HG03108 (cell line): ENCODE measurements around the gene ZNF609.
A peak's percentile ranks its signal among the peaks of the same experiment; 100 is the strongest.
"Not testable (repeated sequence)": the region's sequence is repeated elsewhere in the genome, so short reads cannot be mapped to it uniquely, and the experiment has no call there.

Source experiments
- ATAC-seq: cut with Tn5 transposase; IDR thresholded peaks from one replicate; pipeline ENCODE4 v1.9.1; 2021; ENCODE audit warnings: moderate library complexity; ENCODE audit not compliant: unreplicated experiment

Gene ZNF609

DNA sequence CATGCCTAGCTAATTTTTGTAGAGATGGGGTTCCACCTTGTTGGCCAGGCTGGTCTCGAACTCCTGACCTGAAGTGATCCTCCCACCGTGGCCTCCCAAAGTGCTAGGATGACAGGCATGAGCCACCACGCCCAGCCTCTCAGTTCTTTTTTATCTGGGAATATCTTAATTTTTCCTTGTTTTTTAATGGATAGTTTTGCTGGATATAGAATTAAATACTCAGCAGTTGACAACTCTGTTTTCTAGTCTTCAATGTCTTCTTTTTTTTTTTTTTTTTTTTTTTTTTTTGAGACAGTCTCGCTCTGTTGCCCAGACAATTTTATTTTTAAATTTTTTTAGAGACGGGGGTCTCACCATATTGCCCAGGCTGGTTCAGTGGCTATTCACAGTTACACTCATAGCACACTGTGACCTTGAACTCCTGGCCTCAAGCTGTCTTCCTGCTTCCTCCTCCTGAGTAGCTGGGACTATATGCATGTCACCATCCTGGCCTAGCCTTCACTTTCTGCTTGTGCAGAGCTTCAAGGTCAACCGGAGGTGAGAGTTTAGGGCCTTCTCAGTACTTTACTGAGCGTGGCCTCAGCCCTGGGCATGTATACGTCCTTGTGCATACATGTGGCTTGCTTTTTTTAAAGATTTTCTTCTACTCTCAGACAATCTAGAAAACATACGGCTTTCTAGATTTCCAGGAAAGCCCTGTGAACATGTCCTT, 120.5 kb downstream of the ZNF609 start:
- no peak for ATAC-seq

DNA sequence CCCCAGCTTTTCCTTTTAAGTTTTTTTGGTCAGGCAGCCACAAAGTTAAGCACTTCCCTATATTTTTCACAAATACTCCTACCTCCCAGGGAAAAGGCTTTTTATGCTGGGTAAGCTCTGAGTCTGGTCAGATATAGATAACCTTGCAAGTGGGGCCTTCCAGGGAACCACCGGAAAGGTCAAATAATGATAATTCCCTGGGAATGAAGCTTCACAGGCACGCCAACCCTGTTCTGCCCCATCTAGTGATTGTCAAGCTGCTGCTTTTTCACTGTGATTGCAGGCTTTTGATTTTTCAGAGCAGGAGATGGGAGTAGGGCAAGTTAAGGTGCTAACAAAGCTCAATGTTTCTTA, 121.0 kb downstream of the ZNF609 start:
- ATAC-seq = no peak

- no peak for ATAC-seq
Measured at GRCh38 chr15:64582202-64582601, 121.8 kb downstream of the ZNF609 start.

DNA sequence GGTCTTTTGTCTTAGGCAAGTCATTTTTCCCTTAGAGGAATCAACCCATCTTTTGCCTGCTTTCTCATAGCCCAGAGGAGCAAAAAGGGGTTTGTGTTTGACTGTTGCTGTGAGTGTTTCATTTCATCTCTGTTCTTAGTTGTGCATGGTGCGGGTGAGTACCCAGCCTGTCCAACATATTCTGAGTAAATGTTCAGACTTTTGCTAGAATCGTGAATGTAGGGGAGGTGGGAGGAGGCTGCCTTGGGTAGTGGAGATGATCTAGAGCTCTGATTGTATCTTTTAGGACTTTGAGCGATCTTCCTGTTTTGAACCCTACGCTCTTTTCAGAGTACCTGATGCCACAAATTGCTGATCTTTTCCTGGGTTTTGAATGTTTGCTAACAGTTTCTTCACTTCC, 123.1 kb downstream of the ZNF609 start:
- ATAC-seq = no peak

DNA sequence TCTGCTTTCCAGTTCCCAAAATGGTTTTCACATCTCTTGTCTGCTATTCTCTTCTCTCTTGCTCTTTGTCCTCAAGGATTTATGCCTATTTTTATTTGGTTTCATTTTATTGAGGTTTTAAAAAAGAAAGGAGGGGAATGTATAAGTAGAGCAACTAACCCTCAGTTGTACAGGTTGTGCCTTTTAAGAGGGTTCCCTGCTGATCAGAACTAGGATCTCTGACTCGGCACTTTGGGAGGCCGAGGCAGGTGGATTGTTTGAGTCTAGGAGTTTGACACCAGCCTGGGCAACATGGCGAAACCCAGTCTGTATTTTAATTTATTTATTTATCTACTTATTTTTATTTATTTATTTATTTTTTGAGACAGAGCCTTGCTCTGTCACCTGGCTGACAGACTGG, 123.6 kb downstream of the ZNF609 start:
- ATAC-seq = no peak

DNA sequence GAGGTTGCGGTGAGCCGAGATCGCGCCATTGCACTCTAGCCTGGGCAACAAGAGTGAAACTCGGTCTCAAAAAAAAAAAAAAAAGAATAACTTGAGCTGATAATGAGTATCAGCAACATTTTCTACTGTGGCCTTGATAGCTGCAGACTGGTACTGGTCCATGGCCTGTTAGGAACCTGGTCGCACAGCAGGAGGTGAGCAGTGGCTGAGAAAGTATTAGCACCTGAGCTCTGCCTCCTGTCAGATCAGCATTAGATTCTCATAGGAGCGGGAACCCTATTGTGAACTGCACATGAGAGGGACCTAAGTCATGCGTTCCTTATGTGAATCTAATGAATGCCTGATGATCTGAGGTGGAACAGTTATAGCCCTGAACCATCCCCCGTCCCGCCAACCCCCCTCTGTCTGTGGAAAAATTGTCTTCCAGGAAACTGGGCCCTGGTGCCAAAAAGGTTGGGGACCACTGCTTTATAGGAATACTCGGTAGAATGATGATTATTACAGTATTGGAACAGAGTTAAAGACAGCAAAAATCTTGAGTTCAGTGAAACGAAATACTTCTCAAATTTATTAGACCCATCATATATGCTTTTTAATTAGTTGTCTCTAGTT, 126.0 kb downstream of the ZNF609 start:
- ATAC-seq = no peak

DNA sequence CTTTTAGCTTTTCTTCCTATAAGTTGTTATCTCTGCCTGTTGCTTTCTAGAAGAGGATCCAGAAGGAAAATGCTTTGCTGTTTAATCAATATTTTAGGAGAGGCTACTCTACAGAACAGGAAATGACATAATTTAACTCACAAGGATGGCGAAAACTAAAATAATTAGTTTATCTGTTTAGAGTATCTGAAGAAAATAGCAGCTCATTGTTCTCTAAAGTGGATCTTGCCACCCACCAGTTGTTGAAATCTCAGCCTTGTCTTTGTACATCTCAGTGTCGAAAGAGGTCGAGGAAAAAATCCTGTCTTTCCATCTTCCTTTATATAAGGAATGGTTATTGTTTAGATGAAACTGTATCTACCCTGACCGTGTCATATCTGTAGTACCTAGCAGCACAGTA, 126.6 kb downstream of the ZNF609 start:
- ATAC-seq = no peak

DNA sequence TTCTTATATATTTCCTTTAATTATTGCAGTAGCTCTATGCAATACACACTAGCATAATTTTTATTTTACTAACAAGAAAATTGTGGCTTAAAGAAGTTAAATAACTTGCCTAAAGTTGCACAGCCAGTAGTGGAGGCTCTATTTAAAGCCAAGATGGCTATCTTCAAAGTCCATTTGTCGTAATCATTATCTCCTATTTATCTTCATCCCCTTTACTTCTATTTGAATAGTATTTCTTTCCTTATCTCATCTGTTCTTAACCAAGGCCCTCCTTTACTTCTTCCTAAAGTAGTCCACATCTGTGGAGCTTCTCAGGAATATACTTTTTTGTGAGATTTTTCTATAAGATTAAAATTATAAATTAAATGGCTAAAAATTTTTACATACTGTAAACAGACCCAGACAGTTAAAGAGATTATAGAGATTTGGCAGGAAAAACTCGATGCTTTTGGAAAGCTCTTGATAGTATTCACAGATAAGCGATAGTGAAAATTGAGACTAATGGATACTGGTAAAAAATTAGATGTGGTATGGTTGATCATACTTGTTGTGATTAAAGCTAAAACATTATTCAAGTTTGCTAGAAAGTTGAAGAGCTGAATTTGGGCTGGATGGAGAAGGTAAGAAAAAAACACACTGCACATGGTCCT, 129.2 kb downstream of the ZNF609 start:
- ATAC-seq = no peak

DNA sequence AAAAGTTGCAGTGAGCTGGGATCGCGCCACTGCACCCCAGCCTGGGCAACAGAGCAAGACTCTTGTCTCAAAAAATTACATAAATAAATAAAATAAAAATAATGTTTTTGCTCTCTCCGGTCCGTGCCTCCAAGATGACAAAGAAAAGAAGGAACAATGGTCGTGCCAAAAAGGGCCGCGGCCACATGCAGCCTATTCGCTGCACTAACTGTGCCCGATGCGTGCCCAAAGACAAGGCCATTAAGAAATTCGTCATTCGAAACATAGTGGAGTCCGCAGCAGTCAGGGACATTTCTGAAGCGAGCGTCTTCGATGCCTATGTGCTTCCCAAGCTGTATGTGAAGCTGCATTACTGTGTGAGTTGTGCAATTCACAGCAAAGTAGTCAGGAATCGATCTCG, 132.5 kb downstream of the ZNF609 start:
- not testable (repeated sequence) for ATAC-seq

GRCh38 chr15:64596701-64597476, 136.5 kb downstream of the ZNF609 start:
- peak; percentile 52 for ATAC-seq

GRCh38 chr15:64597477-64597822, 137.1 kb downstream of the ZNF609 start:
- no peak for ATAC-seq

DNA sequence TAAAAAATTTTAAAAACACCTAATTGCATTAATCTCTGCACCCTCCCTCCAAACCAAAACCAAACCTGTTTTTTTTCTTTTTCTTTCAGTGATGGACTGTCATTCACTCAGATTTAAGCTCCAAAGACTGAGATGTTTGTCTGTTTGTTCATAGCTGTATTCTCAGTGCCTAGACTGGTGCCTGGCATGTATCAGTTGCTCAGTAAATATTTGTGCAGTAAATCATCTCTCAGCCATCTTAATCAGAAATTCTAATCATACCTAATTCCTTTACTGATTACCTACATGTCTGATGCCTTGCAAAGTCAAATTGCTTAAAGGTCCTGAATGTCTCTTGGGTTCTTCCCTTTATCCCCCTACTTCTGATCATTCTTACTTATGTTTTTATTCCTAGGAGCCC, 138.8 kb downstream of the ZNF609 start:
- ATAC-seq = no peak

GRCh38 chr15:64599716-64600115, 139.3 kb downstream of the ZNF609 start:
- no peak for ATAC-seq

DNA sequence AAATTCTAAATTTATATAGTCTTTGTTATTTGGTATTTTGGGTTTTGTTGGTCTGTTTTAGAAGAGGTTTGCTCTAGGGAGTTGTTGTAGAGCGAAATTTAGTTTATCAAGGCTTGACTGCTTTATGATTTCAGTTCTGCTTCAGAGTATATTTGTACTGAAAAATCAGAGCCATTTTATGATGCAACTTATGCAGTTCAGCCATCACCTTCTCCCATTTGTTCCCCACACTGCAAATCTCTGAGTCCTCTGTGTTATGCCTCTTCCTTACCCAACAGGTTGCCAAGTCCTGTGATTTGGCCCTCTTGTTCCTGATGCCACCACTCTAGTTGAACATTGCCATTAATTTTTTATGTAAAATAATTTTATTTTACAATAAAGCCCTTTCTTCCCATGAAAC, 140.4 kb downstream of the ZNF609 start:
- ATAC-seq = no peak

- ATAC-seq = no peak
Measured at GRCh38 chr15:64604319-64604718, 143.9 kb downstream of the ZNF609 start.

GRCh38 chr15:64607416-64607815, 147.0 kb downstream of the ZNF609 start:
- ATAC-seq = not testable (repeated sequence)

DNA sequence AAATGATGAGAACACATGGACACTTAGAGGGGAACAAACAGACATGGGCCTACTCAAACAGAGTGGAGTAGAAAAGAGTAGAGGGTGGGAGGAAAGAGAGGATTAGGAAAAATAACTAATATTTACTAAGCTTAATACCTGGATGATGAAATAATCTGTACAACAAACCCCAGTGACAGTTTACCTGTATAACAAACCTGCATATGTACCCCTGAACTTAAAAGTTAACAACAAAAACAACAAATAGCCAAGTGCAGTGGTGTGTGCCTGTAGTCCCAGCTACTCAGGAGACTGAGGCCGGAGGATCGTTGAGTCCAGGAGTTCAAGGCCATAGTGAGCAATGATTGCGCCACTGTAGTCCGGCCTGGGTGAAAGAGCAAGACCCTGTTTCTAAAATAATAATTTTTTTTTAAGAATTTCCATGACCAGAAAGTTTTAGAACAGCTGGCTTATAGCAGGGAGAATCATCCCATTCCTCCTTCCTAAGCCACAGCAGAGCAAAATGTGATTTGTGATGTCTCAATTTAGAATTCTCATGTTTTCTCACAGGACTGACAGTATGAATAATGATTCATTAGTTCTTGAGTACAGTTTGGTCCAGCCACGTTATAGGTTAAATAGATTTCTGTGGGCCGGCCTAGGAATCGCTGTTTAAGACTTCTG, 150.0 kb downstream of the ZNF609 start:
- no peak for ATAC-seq

GRCh38 chr15:64611085-64611725, 150.8 kb downstream of the ZNF609 start:
- ATAC-seq = no peak

GRCh38 chr15:64614519-64614918, 154.1 kb downstream of the ZNF609 start:
- ATAC-seq = no peak

DNA sequence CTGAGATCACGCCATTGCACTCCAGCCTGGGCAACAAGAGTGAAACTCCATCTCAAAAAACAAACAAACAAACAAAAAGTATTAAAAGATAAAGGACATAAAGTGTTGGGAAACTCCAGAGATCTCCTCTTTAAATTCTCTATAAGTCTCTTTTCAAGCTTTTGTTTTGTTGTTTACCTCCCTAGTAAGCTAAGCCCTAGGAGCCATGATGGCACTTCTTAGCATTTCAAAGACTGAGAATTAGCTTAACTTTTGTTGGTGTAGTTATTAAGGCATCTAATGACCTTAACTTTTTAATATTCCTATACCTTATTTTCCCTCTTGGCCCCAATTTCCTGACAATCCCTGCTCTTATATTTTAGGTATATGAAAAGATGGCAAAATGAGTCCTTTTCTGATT, 157.3 kb downstream of the ZNF609 start:
- ATAC-seq = no peak

DNA sequence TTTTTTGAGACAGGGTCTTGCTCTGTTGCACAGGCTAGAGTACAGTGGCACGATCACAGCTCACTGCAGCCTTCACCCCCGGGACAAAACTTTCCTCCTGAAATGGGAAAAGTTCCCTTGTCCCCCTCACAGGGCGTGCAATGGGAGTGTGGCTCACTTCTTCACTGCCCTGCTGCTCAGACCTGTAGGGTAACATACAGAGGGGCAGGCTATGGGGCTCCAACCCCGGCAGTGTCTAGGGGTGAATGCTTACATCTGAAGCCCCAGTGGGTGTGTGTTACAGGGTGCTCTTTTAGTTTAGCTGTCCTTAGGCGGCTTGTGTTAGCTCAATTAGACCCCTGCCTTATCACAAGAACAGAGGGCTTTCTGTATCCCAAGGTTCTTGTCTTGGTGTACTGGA, 157.8 kb downstream of the ZNF609 start:
- no peak for ATAC-seq
